Endothelial cell (in vitro differentiated cells): ENCODE measurements around the gene THRB. TPM values are rescaled to one million over a fixed set of nuclear protein-coding genes. Genes with fewer than 3 reads are reported as not detected.
A peak's percentile ranks its signal among the peaks of the same experiment; 100 is the strongest.

Source experiments
- DNase-seq: peaks from one replicate; pipeline ENCODE4 v3.0.0; 2021; ENCODE audit warnings: low spot score
- H3K27ac Mint-ChIP-seq: one replicate; pipeline ENCODE4 v1.8.0; 2021; ENCODE audit warnings: mixed read lengths, inconsistent platforms; ENCODE audit not compliant: unreplicated experiment
- H3K27me3 Mint-ChIP-seq: one replicate; pipeline ENCODE4 v1.8.0; 2021; ENCODE audit warnings: mild to moderate bottlenecking, moderate library complexity, mixed read lengths, inconsistent platforms; ENCODE audit not compliant: unreplicated experiment
- H3K36me3 Mint-ChIP-seq: one replicate; pipeline ENCODE4 v1.8.0; 2021; ENCODE audit warnings: mild to moderate bottlenecking, low read depth, mixed read lengths, inconsistent platforms; ENCODE audit not compliant: unreplicated experiment
- H3K4me1 Mint-ChIP-seq: one replicate; pipeline ENCODE4 v1.8.0; 2021; ENCODE audit warnings: mild to moderate bottlenecking, mixed read lengths, inconsistent platforms; ENCODE audit not compliant: unreplicated experiment
- H3K4me3 Mint-ChIP-seq: one replicate; pipeline ENCODE4 v1.8.0; 2021; ENCODE audit warnings: mild to moderate bottlenecking, mixed read lengths, inconsistent platforms; ENCODE audit not compliant: unreplicated experiment
- H3K9me3 Mint-ChIP-seq: one replicate; pipeline ENCODE4 v1.8.0; 2021; ENCODE audit warnings: mixed read lengths, inconsistent platforms; ENCODE audit not compliant: unreplicated experiment
- total RNA-seq: library from RNA; stranded (reverse); fragmentation: NEBNext Ultra II Directional; extraction: Animal tissue kit (Norgen Biotek cat#: 25700); gene quantifications from one replicate; pipeline ENCODE4 v1.2.1, GENCODE V29; 2021; ENCODE audit not compliant: unreplicated experiment
- TF ChIP-seq, protein P1 (sequence below): fragments of 200-600 bp; sonication (generic); IDR thresholded peaks from one replicate; pipeline ENCODE4 v1.5.0; 2021; ENCODE audit warnings: antibody characterized with exemption; ENCODE audit not compliant: unreplicated experiment

THRB gene
- total RNA-seq, 1 donor from 2014 or later, result 0.38 TPM

DNA sequence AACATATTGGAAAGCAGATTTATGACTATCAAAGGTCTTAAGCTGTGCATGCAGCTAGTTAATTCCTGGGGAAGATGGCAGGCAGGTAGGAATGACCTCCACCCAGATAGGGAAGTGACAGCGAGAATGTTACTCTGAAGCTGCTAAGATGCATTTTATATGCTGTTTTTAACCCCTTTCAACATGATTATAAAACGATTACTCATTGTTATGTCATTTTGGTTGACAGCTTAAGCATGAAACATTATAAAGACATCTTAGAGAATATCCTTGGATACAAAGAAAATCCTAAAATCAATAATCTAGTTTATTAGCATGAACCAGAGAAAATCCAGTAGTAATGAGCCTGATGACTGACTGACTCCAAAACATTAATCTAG, 329.1 kb downstream of the THRB start:
- Mint-ChIP-seq H3K4me3 (no peak overlapping the region), H3K27ac (no peak overlapping the region), H3K36me3 (no peaks in the 10 kb centered on the region), H3K9me3 (no peaks in the 10 kb centered on the region), H3K27me3 (no peaks in the 10 kb centered on the region), H3K4me1 (no peaks in the 10 kb centered on the region)
- TF ChIP-seq, protein P1, sequence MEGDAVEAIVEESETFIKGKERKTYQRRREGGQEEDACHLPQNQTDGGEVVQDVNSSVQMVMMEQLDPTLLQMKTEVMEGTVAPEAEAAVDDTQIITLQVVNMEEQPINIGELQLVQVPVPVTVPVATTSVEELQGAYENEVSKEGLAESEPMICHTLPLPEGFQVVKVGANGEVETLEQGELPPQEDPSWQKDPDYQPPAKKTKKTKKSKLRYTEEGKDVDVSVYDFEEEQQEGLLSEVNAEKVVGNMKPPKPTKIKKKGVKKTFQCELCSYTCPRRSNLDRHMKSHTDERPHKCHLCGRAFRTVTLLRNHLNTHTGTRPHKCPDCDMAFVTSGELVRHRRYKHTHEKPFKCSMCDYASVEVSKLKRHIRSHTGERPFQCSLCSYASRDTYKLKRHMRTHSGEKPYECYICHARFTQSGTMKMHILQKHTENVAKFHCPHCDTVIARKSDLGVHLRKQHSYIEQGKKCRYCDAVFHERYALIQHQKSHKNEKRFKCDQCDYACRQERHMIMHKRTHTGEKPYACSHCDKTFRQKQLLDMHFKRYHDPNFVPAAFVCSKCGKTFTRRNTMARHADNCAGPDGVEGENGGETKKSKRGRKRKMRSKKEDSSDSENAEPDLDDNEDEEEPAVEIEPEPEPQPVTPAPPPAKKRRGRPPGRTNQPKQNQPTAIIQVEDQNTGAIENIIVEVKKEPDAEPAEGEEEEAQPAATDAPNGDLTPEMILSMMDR, result no peak
- DNase-seq, result no peak

DNA sequence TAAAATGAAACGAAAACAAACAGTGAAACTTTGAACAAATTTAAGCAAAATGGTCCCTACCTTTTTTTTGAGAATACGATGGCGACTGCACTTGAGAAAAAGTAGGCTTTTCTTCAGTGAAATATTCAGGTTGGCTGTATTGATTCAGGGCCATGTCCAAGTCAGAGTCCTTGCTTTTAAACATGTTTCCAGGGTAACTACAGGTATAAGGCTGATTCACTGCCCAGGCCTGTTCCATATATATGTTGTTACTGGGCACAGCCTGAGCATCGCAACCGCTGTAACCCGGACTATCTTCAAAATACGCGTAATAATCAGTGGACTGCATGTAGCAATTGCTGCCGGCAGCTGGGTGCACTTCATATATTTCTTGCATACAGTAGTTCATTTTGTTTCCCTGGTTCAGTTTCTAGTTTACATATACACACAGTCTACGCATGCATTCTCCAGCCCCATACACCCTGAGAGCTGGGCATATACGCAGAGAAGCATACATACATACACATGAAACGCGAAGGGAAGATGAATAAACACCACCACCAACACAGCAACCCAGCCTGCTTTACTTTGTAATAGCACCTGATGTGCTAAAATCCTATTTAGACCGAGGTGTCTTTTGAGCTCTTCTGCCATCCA, 329.6 kb downstream of the THRB start:
- Mint-ChIP-seq H3K27ac (no peak overlapping the region), H3K27me3 (no peaks in the 10 kb centered on the region), H3K36me3 (no peaks in the 10 kb centered on the region), H3K9me3 (no peaks in the 10 kb centered on the region), H3K4me3 (no peak overlapping the region), H3K4me1 (no peaks in the 10 kb centered on the region)
- DNase-seq, result no peak
- TF ChIP-seq, protein P1, result no peak

DNA sequence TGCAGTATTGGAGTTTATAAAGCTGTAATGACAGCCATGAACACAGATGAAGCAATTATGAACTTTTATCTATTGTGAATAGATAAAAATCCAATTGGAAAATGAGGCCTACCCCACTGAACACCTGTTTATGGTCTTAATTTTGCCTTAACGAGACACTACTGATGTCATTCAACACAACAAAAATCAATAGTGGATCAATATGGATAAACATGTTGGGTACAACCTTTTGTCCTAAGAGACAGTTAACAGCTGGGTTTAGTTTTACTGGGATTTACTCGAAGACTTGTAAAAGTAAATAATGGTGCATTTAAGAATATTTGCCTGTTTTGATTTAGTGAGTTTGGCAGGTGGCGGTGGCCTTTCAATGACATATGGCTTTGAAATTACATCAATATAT, 331.7 kb downstream of the THRB start:
- DNase-seq, result no peak
- TF ChIP-seq, protein P1, result no peak
- Mint-ChIP-seq H3K4me3 (no peak overlapping the region), H3K27ac (no peak overlapping the region), H3K9me3 (no peaks in the 10 kb centered on the region), H3K36me3 (no peaks in the 10 kb centered on the region), H3K27me3 (no peaks in the 10 kb centered on the region), H3K4me1 (peaks cover 3% of the 10 kb centered on the region)

DNA sequence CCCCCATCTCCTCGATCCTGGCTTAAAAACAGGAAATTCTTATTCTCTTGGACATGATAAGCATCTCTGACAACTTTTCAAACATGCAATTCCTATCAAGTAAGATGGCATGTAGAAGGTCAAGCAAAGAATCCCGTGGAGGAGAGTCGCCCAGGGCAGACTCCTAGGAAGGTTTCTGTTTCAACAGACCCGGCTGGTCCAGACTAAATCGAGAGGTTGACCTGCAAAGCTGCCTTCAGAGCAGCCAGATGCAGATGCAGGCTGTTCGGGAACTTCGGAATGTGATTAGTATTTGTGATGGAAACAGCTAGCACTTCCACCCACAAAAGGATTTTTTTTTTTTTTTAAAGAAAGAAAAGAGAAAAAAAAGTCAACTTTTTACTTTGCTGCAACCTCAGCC, 332.8 kb downstream of the THRB start:
- DNase-seq, result no peak
- TF ChIP-seq, protein P1, result no peak
- H3K4me3 Mint-ChIP-seq, result no peak overlapping the region
- no peak overlapping the region for H3K27ac Mint-ChIP-seq
- no peaks in the 10 kb centered on the region for H3K27me3 Mint-ChIP-seq
- H3K4me1 Mint-ChIP-seq, result peaks cover 3% of the 10 kb centered on the region
- no peaks in the 10 kb centered on the region for H3K9me3 Mint-ChIP-seq
- H3K36me3 Mint-ChIP-seq, result no peaks in the 10 kb centered on the region

DNA sequence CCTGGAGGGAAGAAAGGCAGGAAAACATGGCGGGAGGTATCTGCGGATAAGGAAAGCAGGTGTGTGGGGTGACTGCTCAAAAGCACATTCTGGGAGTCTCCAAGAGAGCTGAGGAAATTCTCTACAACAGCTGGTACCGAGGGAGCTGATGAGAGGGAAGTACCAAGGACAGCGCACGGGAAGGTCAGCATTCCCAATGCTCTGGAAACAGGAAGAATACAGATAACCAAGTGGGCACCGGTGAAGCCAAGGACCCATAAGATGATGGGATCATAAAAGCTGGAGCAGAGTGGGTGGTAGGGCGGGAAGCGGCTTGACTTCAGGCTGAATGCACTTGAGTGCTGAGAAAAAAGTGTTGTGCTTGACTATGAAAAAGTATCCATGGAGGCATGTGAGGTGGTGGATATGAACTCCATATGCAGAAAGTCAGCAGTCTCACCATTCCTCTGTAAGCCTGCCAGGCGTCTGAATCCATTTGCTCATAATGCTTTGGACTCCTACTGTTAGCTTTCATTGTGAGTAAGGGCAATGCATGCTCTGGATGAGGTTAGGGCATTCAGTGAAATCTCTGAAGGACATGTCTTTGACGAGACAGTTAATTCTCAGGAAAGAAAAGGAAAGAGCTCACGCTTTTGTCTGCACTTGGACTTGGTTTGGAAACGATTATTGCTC, 334.1 kb downstream of the THRB start:
- peaks cover 2% of the 10 kb centered on the region for H3K27me3 Mint-ChIP-seq
- DNase-seq, result peak; percentile 35
- no peak overlapping the region for H3K27ac Mint-ChIP-seq
- no peaks in the 10 kb centered on the region for H3K36me3 Mint-ChIP-seq
- H3K4me1 Mint-ChIP-seq, result peaks cover 3% of the 10 kb centered on the region
- TF ChIP-seq, protein P1, result no peak
- H3K9me3 Mint-ChIP-seq, result no peaks in the 10 kb centered on the region
- H3K4me3 Mint-ChIP-seq, result no peak overlapping the region
